ENCODE data around the gene CTNND2. TPM values are rescaled to one million over a fixed set of nuclear protein-coding genes. Genes with fewer than 3 reads are reported as not detected.

CTNND2 gene
- total RNA-seq, 1 experiment from 2014 or later = not detected

- CTCF ChIA-PET = interaction anchor here (0.6 to 0.8 kb wide), 4 partner anchors 334 to 1951 kb away, joined by 3 read pairs; no protein-coding TSS in a partner anchor
- peaks cover 4% of the 10 kb centered on the region for H3K27me3 Mint-ChIP-seq (ENCODE audit: insufficient read depth, unreplicated experiment)
- intact Hi-C loops (cut with micrococcal nuclease) = no loop called here
Measured at GRCh38 chr5:11048760-11049159, 855.5 kb downstream of the CTNND2 start.

GRCh38 chr5:11047625-11048024, 856.6 kb downstream of the CTNND2 start:
- intact Hi-C loops (cut with micrococcal nuclease) = no loop called here
- Mint-ChIP-seq H3K9me3 (ENCODE audit: unreplicated experiment) (no peaks in the 10 kb centered on the region), H3K4me3 (ENCODE audit: unreplicated experiment) (no peak overlapping the region), H3K27me3 (ENCODE audit: insufficient read depth, unreplicated experiment) (peaks cover 12% of the 10 kb centered on the region), H3K27ac (ENCODE audit: low read depth, unreplicated experiment) (no peak overlapping the region), H3K4me1 (ENCODE audit: insufficient read depth, unreplicated experiment) (no peaks in the 10 kb centered on the region), H3K36me3 (ENCODE audit: insufficient read depth, unreplicated experiment) (no peaks in the 10 kb centered on the region)
- BruUV-seq (replicated peaks) = no TSS peak
- POLR2A ChIA-PET = no interaction called here
- TF ChIP-seq CTCF (IDR thresholded peaks at IDR 0.05; ENCODE audit: unreplicated experiment) = no peak
- CTCF ChIA-PET = interaction anchor here (0.6 kb wide), 1 partner anchor 14 kb away, joined by 3 read pairs; no protein-coding TSS in a partner anchor
- DNase-seq (ENCODE audit: unreplicated experiment) = no peak

More at GRCh38 chr5:11048760-11049159, 855.5 kb downstream of the CTNND2 start:
- Mint-ChIP-seq H3K9me3 (ENCODE audit: unreplicated experiment) (no peaks in the 10 kb centered on the region), H3K4me3 (ENCODE audit: unreplicated experiment) (no peak overlapping the region), H3K36me3 (ENCODE audit: insufficient read depth, unreplicated experiment) (no peaks in the 10 kb centered on the region), H3K4me1 (ENCODE audit: insufficient read depth, unreplicated experiment) (no peaks in the 10 kb centered on the region), H3K27ac (ENCODE audit: low read depth, unreplicated experiment) (no peak overlapping the region)
- no peak for TF ChIP-seq CTCF (IDR thresholded peaks at IDR 0.05; ENCODE audit: unreplicated experiment)
- DNase-seq (ENCODE audit: unreplicated experiment) = no peak
- BruUV-seq (replicated peaks) = no TSS peak
- POLR2A ChIA-PET = interaction anchor here (0.5 to 0.6 kb wide), 2 partner anchors 36 to 1251 kb away, joined by 3 read pairs; no protein-coding TSS in a partner anchor

- BruUV-seq (replicated peaks) = no TSS peak
- Mint-ChIP-seq H3K4me3 (ENCODE audit: unreplicated experiment) (no peak overlapping the region), H3K27me3 (ENCODE audit: insufficient read depth, unreplicated experiment) (peaks cover 17% of the 10 kb centered on the region), H3K9me3 (ENCODE audit: unreplicated experiment) (no peaks in the 10 kb centered on the region), H3K4me1 (ENCODE audit: insufficient read depth, unreplicated experiment) (no peaks in the 10 kb centered on the region), H3K36me3 (ENCODE audit: insufficient read depth, unreplicated experiment) (no peaks in the 10 kb centered on the region), H3K27ac (ENCODE audit: low read depth, unreplicated experiment) (no peak overlapping the region)
- DNase-seq (ENCODE audit: unreplicated experiment) = peak; percentile 21
- CTCF ChIA-PET = interaction anchor here (0.8 kb wide), 1 partner anchor 53 kb away, joined by 3 read pairs; no protein-coding TSS in a partner anchor
- intact Hi-C loops (cut with micrococcal nuclease) = no loop called here
- POLR2A ChIA-PET = no interaction called here
- TF ChIP-seq CTCF (IDR thresholded peaks at IDR 0.05; ENCODE audit: unreplicated experiment) = no peak
Measured at GRCh38 chr5:11047030-11047429, 857.2 kb downstream of the CTNND2 start.

GRCh38 chr5:11046160-11046559, 858.1 kb downstream of the CTNND2 start:
- ChIA-PET CTCF (interaction anchor here (0.6 kb wide), 1 partner anchor 42 kb away, joined by 3 read pairs; no protein-coding TSS in a partner anchor), POLR2A (no interaction called here)
- H3K27ac Mint-ChIP-seq (ENCODE audit: low read depth, unreplicated experiment) = no peak overlapping the region
- no TSS peak for BruUV-seq (replicated peaks)
- DNase-seq (ENCODE audit: unreplicated experiment) = no peak
- H3K4me3 Mint-ChIP-seq (ENCODE audit: unreplicated experiment) = no peak overlapping the region
- intact Hi-C loops (cut with micrococcal nuclease) = no loop called here
- no peaks in the 10 kb centered on the region for H3K9me3 Mint-ChIP-seq (ENCODE audit: unreplicated experiment)
- no peaks in the 10 kb centered on the region for H3K36me3 Mint-ChIP-seq (ENCODE audit: insufficient read depth, unreplicated experiment)
- no peaks in the 10 kb centered on the region for H3K4me1 Mint-ChIP-seq (ENCODE audit: insufficient read depth, unreplicated experiment)
- peaks cover 25% of the 10 kb centered on the region for H3K27me3 Mint-ChIP-seq (ENCODE audit: insufficient read depth, unreplicated experiment)
- no peak for TF ChIP-seq CTCF (IDR thresholded peaks at IDR 0.05; ENCODE audit: unreplicated experiment)

Measured in MCF 10A (cell line).